WTC11 (cell line): ENCODE results near the gene DNAJA4. TPM values are rescaled to one million over a fixed set of nuclear protein-coding genes. Genes with fewer than 3 reads are reported as not detected.

Experiments used
- ATAC-seq: fragments of 200-7000 bp; cut with Tn5 transposase; 2 replicates; pipeline ENCODE4 v1.10.0; 2021; ENCODE audit warnings: mild to moderate bottlenecking, moderate library complexity
- CTCF ChIA-PET: fragments of 300-600 bp; sonication (Branson Sonifier 250); formaldehyde crosslinking; loops from one replicate; lab custom pipeline; 2021; ENCODE audit warnings: antibody characterized with exemption; lab: Charles Lee
- POLR2A ChIA-PET: fragments of 350-600 bp; sonication (Branson Sonifier 250); formaldehyde crosslinking; loops from one replicate; lab custom pipeline; 2021; ENCODE audit warnings: antibody characterized with exemption; lab: Charles Lee
- DNase-seq: peaks from one replicate; pipeline ENCODE4 v3.0.0; 2021; ENCODE audit warnings: low spot score
- H3K27ac Mint-ChIP-seq: 2 replicates; pipeline ENCODE4 v1.8.0; 2021; ENCODE audit warnings: mixed read lengths
- H3K27me3 Mint-ChIP-seq: 2 replicates; pipeline ENCODE4 v1.8.0; 2021; ENCODE audit warnings: low read depth, mild to moderate bottlenecking, moderate library complexity, mixed read lengths
- H3K36me3 Mint-ChIP-seq: 2 replicates; pipeline ENCODE4 v1.8.0; 2021; ENCODE audit warnings: mixed read lengths
- H3K4me1 Mint-ChIP-seq: 2 replicates; pipeline ENCODE4 v1.8.0; 2022; ENCODE audit warnings: mixed read lengths
- H3K4me3 Mint-ChIP-seq: 2 replicates; pipeline ENCODE4 v1.8.0; 2021; ENCODE audit warnings: mild to moderate bottlenecking, moderate library complexity, mixed read lengths
- H3K9me3 Mint-ChIP-seq: 2 replicates; pipeline ENCODE4 v1.8.0; 2021; ENCODE audit warnings: mixed read lengths
- ETV6 ChIP-seq: sonication (generic); formaldehyde crosslinking; IDR thresholded peaks from 2 replicates; pipeline ENCODE4 v1.8.1; 2022; ENCODE audit warnings: mild to moderate bottlenecking, missing genetic modification reagents
- GTF2I ChIP-seq: fragments of 250-450 bp; sonication (Bioruptor Pico); conservative IDR thresholded peaks from 2 replicates; pipeline ENCODE4 v1.4.0; 2021; ENCODE audit warnings: mild to moderate bottlenecking
- IRF2 ChIP-seq: sonication (generic); formaldehyde crosslinking; IDR thresholded peaks from 2 replicates; pipeline ENCODE4 v1.8.0; 2022; ENCODE audit warnings: low read depth, missing genetic modification reagents, borderline replicate concordance
- MXD4 ChIP-seq: fragments of 250-450 bp; sonication (Bioruptor Pico); IDR thresholded peaks from 2 replicates; pipeline ENCODE4 v1.8.0; 2021; ENCODE audit warnings: mild to moderate bottlenecking, moderate library complexity, borderline replicate concordance
- NFE2L1 ChIP-seq: sonication (generic); formaldehyde crosslinking; IDR thresholded peaks from 2 replicates; pipeline ENCODE4 v1.8.1; 2023; ENCODE audit warnings: missing genetic modification reagents
- NFYB ChIP-seq: sonication (generic); formaldehyde crosslinking; conservative IDR thresholded peaks from 2 replicates; pipeline ENCODE4 v1.8.0; 2022; ENCODE audit warnings: low read depth, missing genetic modification reagents
- PRRX2 ChIP-seq: fragments of 250-450 bp; sonication (Bioruptor Pico); IDR thresholded peaks from 2 replicates; pipeline ENCODE4 v1.8.0; 2021; ENCODE audit warnings: mild to moderate bottlenecking
- SMAD4 ChIP-seq: sonication (generic); formaldehyde crosslinking; IDR thresholded peaks from 2 replicates; pipeline ENCODE4 v1.8.0; 2022; ENCODE audit warnings: mild to moderate bottlenecking, missing genetic modification reagents
- SOX15 ChIP-seq: fragments of 250-450 bp; sonication (Bioruptor Pico); IDR thresholded peaks from 2 replicates; pipeline ENCODE4 v1.9.0; 2021; ENCODE audit warnings: mild to moderate bottlenecking
- TCF7 ChIP-seq: sonication (generic); formaldehyde crosslinking; IDR thresholded peaks from 2 replicates; pipeline ENCODE4 v1.8.0; 2022; ENCODE audit warnings: mild to moderate bottlenecking, low read depth, missing genetic modification reagents, moderate library complexity
- TP53 ChIP-seq: sonication (generic); formaldehyde crosslinking; IDR thresholded peaks from 2 replicates; pipeline ENCODE4 v1.8.1; 2023; ENCODE audit warnings: mild to moderate bottlenecking, missing genetic modification reagents
- ZBTB21 ChIP-seq: sonication (generic); formaldehyde crosslinking; IDR thresholded peaks from 2 replicates; pipeline ENCODE4 v1.8.1; 2023; ENCODE audit warnings: mild to moderate bottlenecking, missing genetic modification reagents, borderline replicate concordance
- ZNF396 ChIP-seq: fragments of 250-450 bp; sonication (Bioruptor Pico); IDR thresholded peaks from 2 replicates; pipeline ENCODE4 v1.8.0; 2021; ENCODE audit warnings: mild to moderate bottlenecking, moderate library complexity, borderline replicate concordance
- total RNA-seq: library from RNA; stranded (reverse); gene quantifications from 3 replicates; pipeline ENCODE4 v1.2.3, GENCODE V29; 2021
- TF ChIP-seq, protein P1 (sequence below): sonication (generic); formaldehyde crosslinking; IDR thresholded peaks from 2 replicates; pipeline ENCODE4 v1.8.1; 2022; ENCODE audit warnings: mild to moderate bottlenecking, missing genetic modification reagents, moderate library complexity, borderline replicate concordance
- TF ChIP-seq, protein P2 (sequence below): sonication (generic); formaldehyde crosslinking; IDR thresholded peaks from 2 replicates; pipeline ENCODE4 v1.8.0; 2022; ENCODE audit warnings: mild to moderate bottlenecking, missing genetic modification reagents
- TF ChIP-seq, protein P3 (sequence below): sonication (generic); formaldehyde crosslinking; IDR thresholded peaks from 2 replicates; pipeline ENCODE4 v1.8.1; 2022; ENCODE audit warnings: low read depth, missing genetic modification reagents, borderline replicate concordance
- TF ChIP-seq, protein P4 (sequence below): sonication (generic); formaldehyde crosslinking; IDR thresholded peaks from 2 replicates; pipeline ENCODE4 v1.8.1; 2022; ENCODE audit warnings: missing genetic modification reagents, borderline replicate concordance
- TF ChIP-seq, protein P5 (sequence below): fragments of 250-450 bp; sonication (Bioruptor Pico); IDR thresholded peaks from 2 replicates; pipeline ENCODE4 v1.9.0; 2021; ENCODE audit warnings: mild to moderate bottlenecking
- TF ChIP-seq, protein P6 (sequence below): fragments of 250-450 bp; sonication (Bioruptor Pico); IDR thresholded peaks from 2 replicates; pipeline ENCODE4 v1.9.0; 2021; ENCODE audit warnings: mild to moderate bottlenecking
- TF ChIP-seq, protein P7 (sequence below): fragments of 250-450 bp; sonication (Bioruptor Pico); IDR thresholded peaks from 2 replicates; pipeline ENCODE4 v2.1.2; 2022; ENCODE audit warnings: mild to moderate bottlenecking, moderate library complexity

DNAJA4 gene
- total RNA-seq, 1 experiment from 2014 or later = 7.8 TPM

DNA sequence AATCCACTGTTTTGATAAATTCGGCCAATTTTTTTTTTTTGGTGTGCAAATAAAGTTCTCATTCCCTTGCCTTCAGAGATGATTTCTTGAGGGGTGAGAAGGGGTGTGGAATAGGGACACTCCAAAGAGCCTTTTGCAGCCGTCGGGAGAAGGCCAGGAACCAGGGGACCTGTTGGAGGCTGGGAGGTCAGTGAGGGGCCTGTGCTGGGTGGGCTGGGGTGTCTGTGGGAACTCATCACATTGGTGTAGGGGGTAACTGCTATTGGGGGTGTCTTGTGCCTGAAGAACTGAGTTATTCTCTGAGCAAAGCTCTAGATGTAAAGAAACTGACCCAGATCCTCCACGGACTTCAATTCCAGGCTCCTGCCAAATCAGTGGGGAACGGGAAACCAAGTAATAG, 48.6 kb downstream of the DNAJA4 start (continued):
- TF ChIP-seq, protein P1, sequence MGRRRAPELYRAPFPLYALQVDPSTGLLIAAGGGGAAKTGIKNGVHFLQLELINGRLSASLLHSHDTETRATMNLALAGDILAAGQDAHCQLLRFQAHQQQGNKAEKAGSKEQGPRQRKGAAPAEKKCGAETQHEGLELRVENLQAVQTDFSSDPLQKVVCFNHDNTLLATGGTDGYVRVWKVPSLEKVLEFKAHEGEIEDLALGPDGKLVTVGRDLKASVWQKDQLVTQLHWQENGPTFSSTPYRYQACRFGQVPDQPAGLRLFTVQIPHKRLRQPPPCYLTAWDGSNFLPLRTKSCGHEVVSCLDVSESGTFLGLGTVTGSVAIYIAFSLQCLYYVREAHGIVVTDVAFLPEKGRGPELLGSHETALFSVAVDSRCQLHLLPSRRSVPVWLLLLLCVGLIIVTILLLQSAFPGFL (CRISPR knock-in tag) = no peak
- TF ChIP-seq PRRX2 (CRISPR knock-in tag) (no peak), TCF7 (CRISPR knock-in tag) (no peak), IRF2 (CRISPR knock-in tag) (no peak), TP53 (CRISPR knock-in tag) (no peak), GTF2I (CRISPR knock-in tag) (no peak), SOX15 (CRISPR knock-in tag) (no peak), NFE2L1 (no peak), ZNF396 (CRISPR knock-in tag) (no peak), ZBTB21 (CRISPR knock-in tag) (no peak)
- TF ChIP-seq, protein P2, sequence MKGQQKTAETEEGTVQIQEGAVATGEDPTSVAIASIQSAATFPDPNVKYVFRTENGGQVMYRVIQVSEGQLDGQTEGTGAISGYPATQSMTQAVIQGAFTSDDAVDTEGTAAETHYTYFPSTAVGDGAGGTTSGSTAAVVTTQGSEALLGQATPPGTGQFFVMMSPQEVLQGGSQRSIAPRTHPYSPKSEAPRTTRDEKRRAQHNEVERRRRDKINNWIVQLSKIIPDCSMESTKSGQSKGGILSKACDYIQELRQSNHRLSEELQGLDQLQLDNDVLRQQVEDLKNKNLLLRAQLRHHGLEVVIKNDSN (CRISPR knock-in tag) = no peak
- TF ChIP-seq, protein P3, sequence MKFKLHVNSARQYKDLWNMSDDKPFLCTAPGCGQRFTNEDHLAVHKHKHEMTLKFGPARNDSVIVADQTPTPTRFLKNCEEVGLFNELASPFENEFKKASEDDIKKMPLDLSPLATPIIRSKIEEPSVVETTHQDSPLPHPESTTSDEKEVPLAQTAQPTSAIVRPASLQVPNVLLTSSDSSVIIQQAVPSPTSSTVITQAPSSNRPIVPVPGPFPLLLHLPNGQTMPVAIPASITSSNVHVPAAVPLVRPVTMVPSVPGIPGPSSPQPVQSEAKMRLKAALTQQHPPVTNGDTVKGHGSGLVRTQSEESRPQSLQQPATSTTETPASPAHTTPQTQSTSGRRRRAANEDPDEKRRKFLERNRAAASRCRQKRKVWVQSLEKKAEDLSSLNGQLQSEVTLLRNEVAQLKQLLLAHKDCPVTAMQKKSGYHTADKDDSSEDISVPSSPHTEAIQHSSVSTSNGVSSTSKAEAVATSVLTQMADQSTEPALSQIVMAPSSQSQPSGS (CRISPR knock-in tag) = no peak
- TF ChIP-seq, protein P4, sequence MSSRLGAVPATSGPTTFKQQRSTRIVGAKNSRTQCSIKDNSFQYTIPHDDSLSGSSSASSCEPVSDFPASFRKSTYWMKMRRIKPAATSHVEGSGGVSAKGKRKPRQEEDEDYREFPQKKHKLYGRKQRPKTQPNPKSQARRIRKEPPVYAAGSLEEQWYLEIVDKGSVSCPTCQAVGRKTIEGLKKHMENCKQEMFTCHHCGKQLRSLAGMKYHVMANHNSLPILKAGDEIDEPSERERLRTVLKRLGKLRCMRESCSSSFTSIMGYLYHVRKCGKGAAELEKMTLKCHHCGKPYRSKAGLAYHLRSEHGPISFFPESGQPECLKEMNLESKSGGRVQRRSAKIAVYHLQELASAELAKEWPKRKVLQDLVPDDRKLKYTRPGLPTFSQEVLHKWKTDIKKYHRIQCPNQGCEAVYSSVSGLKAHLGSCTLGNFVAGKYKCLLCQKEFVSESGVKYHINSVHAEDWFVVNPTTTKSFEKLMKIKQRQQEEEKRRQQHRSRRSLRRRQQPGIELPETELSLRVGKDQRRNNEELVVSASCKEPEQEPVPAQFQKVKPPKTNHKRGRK = no peak
- TF ChIP-seq, protein P5, sequence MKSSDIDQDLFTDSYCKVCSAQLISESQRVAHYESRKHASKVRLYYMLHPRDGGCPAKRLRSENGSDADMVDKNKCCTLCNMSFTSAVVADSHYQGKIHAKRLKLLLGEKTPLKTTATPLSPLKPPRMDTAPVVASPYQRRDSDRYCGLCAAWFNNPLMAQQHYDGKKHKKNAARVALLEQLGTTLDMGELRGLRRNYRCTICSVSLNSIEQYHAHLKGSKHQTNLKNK (CRISPR knock-in tag) = no peak

DNA sequence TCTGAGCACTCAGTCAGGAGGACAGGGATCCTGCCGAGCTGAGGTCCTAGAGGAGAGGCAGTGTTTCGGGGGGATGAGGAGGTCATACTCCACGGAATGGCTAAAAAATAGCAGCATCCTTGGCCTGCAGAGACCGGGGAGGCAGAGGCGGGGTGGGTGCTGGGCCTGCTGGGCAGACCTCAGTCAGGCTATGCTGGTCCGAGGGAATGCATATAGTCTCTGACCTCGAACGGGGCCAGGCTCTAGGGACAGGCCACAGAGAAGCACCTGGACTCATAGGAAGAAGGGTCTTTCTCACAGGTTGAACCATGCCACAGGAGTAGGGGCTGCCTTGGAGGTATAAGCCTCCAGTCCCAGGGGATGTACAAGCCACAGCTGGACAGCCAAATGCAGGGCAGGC, 49.0 kb downstream of the DNAJA4 start:
- H3K27ac Mint-ChIP-seq = no peak overlapping the region
- H3K27me3 Mint-ChIP-seq = no peaks in the 10 kb centered on the region
- H3K4me3 Mint-ChIP-seq = no peak overlapping the region
- ATAC-seq (no peak), DNase-seq (no peak)
- ChIA-PET CTCF (interaction anchor here (1.1 kb wide), 1 partner anchor 109 kb away, joined by 5 read pairs; no protein-coding TSS in a partner anchor), POLR2A (no interaction called here)
- no peaks in the 10 kb centered on the region for H3K36me3 Mint-ChIP-seq
- peaks cover 36% of the 10 kb centered on the region for H3K4me1 Mint-ChIP-seq
- no peak for TF ChIP-seq ETV6 (CRISPR knock-in tag)
- no peak for TF ChIP-seq SMAD4
- no peak for TF ChIP-seq NFE2L1
- TF ChIP-seq, protein P6, sequence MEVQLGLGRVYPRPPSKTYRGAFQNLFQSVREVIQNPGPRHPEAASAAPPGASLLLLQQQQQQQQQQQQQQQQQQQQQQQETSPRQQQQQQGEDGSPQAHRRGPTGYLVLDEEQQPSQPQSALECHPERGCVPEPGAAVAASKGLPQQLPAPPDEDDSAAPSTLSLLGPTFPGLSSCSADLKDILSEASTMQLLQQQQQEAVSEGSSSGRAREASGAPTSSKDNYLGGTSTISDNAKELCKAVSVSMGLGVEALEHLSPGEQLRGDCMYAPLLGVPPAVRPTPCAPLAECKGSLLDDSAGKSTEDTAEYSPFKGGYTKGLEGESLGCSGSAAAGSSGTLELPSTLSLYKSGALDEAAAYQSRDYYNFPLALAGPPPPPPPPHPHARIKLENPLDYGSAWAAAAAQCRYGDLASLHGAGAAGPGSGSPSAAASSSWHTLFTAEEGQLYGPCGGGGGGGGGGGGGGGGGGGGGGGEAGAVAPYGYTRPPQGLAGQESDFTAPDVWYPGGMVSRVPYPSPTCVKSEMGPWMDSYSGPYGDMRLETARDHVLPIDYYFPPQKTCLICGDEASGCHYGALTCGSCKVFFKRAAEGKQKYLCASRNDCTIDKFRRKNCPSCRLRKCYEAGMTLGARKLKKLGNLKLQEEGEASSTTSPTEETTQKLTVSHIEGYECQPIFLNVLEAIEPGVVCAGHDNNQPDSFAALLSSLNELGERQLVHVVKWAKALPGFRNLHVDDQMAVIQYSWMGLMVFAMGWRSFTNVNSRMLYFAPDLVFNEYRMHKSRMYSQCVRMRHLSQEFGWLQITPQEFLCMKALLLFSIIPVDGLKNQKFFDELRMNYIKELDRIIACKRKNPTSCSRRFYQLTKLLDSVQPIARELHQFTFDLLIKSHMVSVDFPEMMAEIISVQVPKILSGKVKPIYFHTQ = no peak
- TF ChIP-seq, protein P7, sequence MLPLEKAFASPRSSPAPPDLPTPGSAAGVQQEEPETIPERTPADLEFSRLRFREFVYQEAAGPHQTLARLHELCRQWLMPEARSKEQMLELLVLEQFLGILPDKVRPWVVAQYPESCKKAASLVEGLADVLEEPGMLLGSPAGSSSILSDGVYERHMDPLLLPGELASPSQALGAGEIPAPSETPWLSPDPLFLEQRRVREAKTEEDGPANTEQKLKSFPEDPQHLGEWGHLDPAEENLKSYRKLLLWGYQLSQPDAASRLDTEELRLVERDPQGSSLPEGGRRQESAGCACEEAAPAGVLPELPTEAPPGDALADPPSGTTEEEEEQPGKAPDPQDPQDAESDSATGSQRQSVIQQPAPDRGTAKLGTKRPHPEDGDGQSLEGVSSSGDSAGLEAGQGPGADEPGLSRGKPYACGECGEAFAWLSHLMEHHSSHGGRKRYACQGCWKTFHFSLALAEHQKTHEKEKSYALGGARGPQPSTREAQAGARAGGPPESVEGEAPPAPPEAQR = no peak
- TF ChIP-seq MXD4 (CRISPR knock-in tag) = no peak
- no peak for TF ChIP-seq NFYB (CRISPR knock-in tag)
- H3K9me3 Mint-ChIP-seq = no peaks in the 10 kb centered on the region
